HCT116 (cell line): ENCODE data around the gene NAA35. TPM values are rescaled to one million over a fixed set of nuclear protein-coding genes. Genes with fewer than 3 reads are reported as not detected.

Source experiments
- ATAC-seq: fragments of 200-7000 bp; cut with Tn5 transposase; 2 replicates; pipeline ENCODE4 v1.9.1; 2020; ENCODE audit warnings: mild to moderate bottlenecking, moderate library complexity
- BruUV-seq: library from RNA; stranded (reverse); fragments of 400-500 nt; replicated peaks from 2 replicates; lab custom pipeline; 2021; lab: Mats Ljungman, UMichigan
- CTCF ChIA-PET: fragments of 300-600 bp; sonication (Branson Sonifier 250); formaldehyde crosslinking; loops from one replicate; lab custom pipeline; 2021; ENCODE audit warnings: antibody characterized with exemption; lab: Charles Lee
- POLR2A ChIA-PET: fragments of 300-600, 350-600 bp; sonication (Branson Sonifier 250); formaldehyde crosslinking; loops from one replicate; lab custom pipeline; 2021; ENCODE audit warnings: antibody characterized with exemption; lab: Charles Lee
- RAD21 ChIA-PET, 2 experiments: fragments of 300-600 bp; sonication (Branson Sonifier 250); formaldehyde crosslinking; loops; one replicate each; lab custom pipeline; 2023; ENCODE audit warnings: low total read pairs in 2 of 2; ENCODE audit not compliant: uncharacterized antibody in 2 of 2, unreplicated experiment in 2 of 2, low non-redundant PET in 1 of 2; lab: Charles Lee
- DNase-seq: peaks from one replicate; pipeline ENCODE4 v3.0.0-alpha.2; 2010; ENCODE audit warnings: low read depth, low spot score
- H2AFZ ChIP-seq: fragments of 200-600 bp; shearing (Covaris generic), sonication (generic); 2 replicates; pipeline ENCODE4 v1.6.1; 2017; ENCODE audit warnings: low read depth, mixed run types, mixed read lengths, antibody characterized with exemption, low read length; ENCODE audit not compliant: poor library complexity, severe bottlenecking
- H3K27ac ChIP-seq: 2 replicates; pipeline ENCODE4 v1.5.1; 2012; ENCODE audit warnings: low read depth, low read length
- H3K27me3 ChIP-seq: fragments of 200-600 bp; sonication (generic); 2 replicates; pipeline ENCODE4 v1.6.1; 2016; ENCODE audit warnings: mixed run types, low read length, mixed read lengths; ENCODE audit not compliant: insufficient read depth
- H3K36me3 ChIP-seq, 2 experiments: fragments of 200-500 bp in 1 of 2; fragments of 200-600 bp in 1 of 2; sonication (Bioruptor generic) in 1 of 2; sonication (generic) in 1 of 2; 2 replicates each; pipeline versions ENCODE4 v1.5.1 to v1.6.1; 2014 to 2016; ENCODE audit warnings: low read length in 2 of 2, inconsistent platforms in 1 of 2, mixed read lengths in 1 of 2, mixed run types in 1 of 2; ENCODE audit not compliant: insufficient read depth in 2 of 2, control insufficient read depth in 1 of 2
- H3K4me1 ChIP-seq, 2 experiments: fragments of 200-600 bp in 1 of 2; sonication (generic) in 1 of 2; 2 replicates each; pipeline versions ENCODE4 v1.5.1 to v1.6.1; 2012 to 2017; ENCODE audit warnings: low read length in 2 of 2, inconsistent platforms in 1 of 2, mild to moderate bottlenecking in 1 of 2, mixed read lengths in 1 of 2, mixed run types in 1 of 2, moderate library complexity in 1 of 2; ENCODE audit not compliant: insufficient read depth in 2 of 2, control insufficient read depth in 1 of 2
- H3K4me2 ChIP-seq: fragments of 200-600 bp; sonication (generic); 2 replicates; pipeline ENCODE4 v1.6.1; 2017; ENCODE audit warnings: mixed run types, low read length, mixed read lengths
- H3K4me3 ChIP-seq, 2 experiments: fragments of 200-600 bp in 1 of 2; sonication (generic) in 1 of 2; replicated peaks in 1 of 2; 2 replicates each; pipeline ENCODE4 v1.5.1; 2011 to 2016; ENCODE audit warnings: low read length in 2 of 2, control low read depth in 1 of 2, low read depth in 1 of 2, mild to moderate bottlenecking in 1 of 2, mixed read lengths in 1 of 2, mixed run types in 1 of 2
- H3K79me2 ChIP-seq: fragments of 200-600 bp; sonication (generic); 2 replicates; pipeline ENCODE4 v1.6.1; 2017; ENCODE audit warnings: mild to moderate bottlenecking, mixed run types, low read length, moderate library complexity, mixed read lengths; ENCODE audit not compliant: insufficient read depth
- H3K9ac ChIP-seq: fragments of 200-600 bp; sonication (generic); 2 replicates; pipeline ENCODE4 v1.6.1; 2016; ENCODE audit warnings: low read length, mixed read lengths
- H3K9me2 ChIP-seq: fragments of 200-600 bp; sonication (generic), shearing (Covaris generic); 2 replicates; pipeline ENCODE4 v1.6.1; 2017; ENCODE audit warnings: mixed run types, mild to moderate bottlenecking, moderate library complexity; ENCODE audit not compliant: insufficient read depth
- H3K9me3 ChIP-seq, 2 experiments: fragments of 200-500 bp in 1 of 2; fragments of 200-600 bp in 1 of 2; sonication (Bioruptor generic) in 1 of 2; sonication (generic) in 1 of 2; 2 replicates each; pipeline ENCODE4 v1.6.1; 2014 to 2017; ENCODE audit warnings: low read length in 2 of 2, mixed read lengths in 2 of 2, inconsistent platforms in 1 of 2, low read depth in 1 of 2, mild to moderate bottlenecking in 1 of 2, mixed run types in 1 of 2, moderate library complexity in 1 of 2; ENCODE audit not compliant: control insufficient read depth in 1 of 2, insufficient read depth in 1 of 2
- H4K20me1 ChIP-seq: fragments of 200-600 bp; sonication (generic), shearing (Covaris generic); 2 replicates; pipeline ENCODE4 v1.6.1; 2017; ENCODE audit warnings: mixed run types, mild to moderate bottlenecking, moderate library complexity; ENCODE audit not compliant: insufficient read depth
- ATF3 ChIP-seq: IDR thresholded peaks from 2 replicates; pipeline ENCODE4 v1.6.1; 2012
- CEBPB ChIP-seq: IDR thresholded peaks from 2 replicates; pipeline ENCODE4 v1.6.1; 2012; ENCODE audit warnings: low read depth
- EGR1 ChIP-seq: IDR thresholded peaks from 2 replicates; pipeline ENCODE4 v1.6.1; 2012; ENCODE audit warnings: low read depth
- EZH2 ChIP-seq: fragments of 200-600 bp; sonication (generic); IDR thresholded peaks from 2 replicates; pipeline ENCODE4 v1.6.1; 2017; ENCODE audit warnings: antibody characterized with exemption, mixed run types
- EZH2phosphoT487 ChIP-seq: fragments of 200-600 bp; IDR thresholded peaks from 2 replicates; pipeline ENCODE4 v1.6.1; 2018; ENCODE audit warnings: antibody characterized with exemption, borderline replicate concordance
- POLR2AphosphoS5 ChIP-seq: IDR thresholded peaks from 2 replicates; pipeline ENCODE4 v1.6.1; 2011; ENCODE audit warnings: mild to moderate bottlenecking, low read depth, low read length, moderate library complexity
- RAD21 ChIP-seq: IDR thresholded peaks from 2 replicates; pipeline ENCODE4 v1.6.1; 2012; ENCODE audit warnings: low read depth, mild to moderate bottlenecking
- SIN3A ChIP-seq: IDR thresholded peaks from 2 replicates; pipeline ENCODE4 v1.6.1; 2012; ENCODE audit warnings: low read depth
- SP1 ChIP-seq: IDR thresholded peaks from 2 replicates; pipeline ENCODE4 v1.6.1; 2012; ENCODE audit warnings: low read depth
- SRF ChIP-seq: IDR thresholded peaks from 2 replicates; pipeline ENCODE4 v1.6.1; 2012; ENCODE audit warnings: low read depth
- TCF7L2 ChIP-seq: IDR thresholded peaks from 2 replicates; pipeline ENCODE4 v1.7.0; 2011; ENCODE audit warnings: borderline replicate concordance, inconsistent platforms; ENCODE audit not compliant: insufficient read depth, insufficient read length; ENCODE audit errors: extremely low read depth
- YY1 ChIP-seq: IDR thresholded peaks from 2 replicates; pipeline ENCODE4 v1.6.1; 2011; ENCODE audit warnings: low read length, low read depth, moderate library complexity, mild to moderate bottlenecking; ENCODE audit not compliant: insufficient replicate concordance; ENCODE audit errors: extremely low read depth
- ZFX ChIP-seq: fragments of 450-650 bp; IDR thresholded peaks from 2 replicates; pipeline ENCODE4 v1.6.1; 2017
- intact Hi-C: fragments of 100-400 bp; cut with micrococcal nuclease; formaldehyde crosslinking; loops from 2 replicates; pipeline ENCODE4 v1.10.0; 2022
- total RNA-seq: library from RNA; stranded (reverse); gene quantifications from one replicate; pipeline ENCODE4 v1.2.1, GENCODE V29; 2021; ENCODE audit not compliant: unreplicated experiment
- TF ChIP-seq, protein P1 (sequence below): IDR thresholded peaks from 2 replicates; pipeline ENCODE4 v1.6.1; 2012; ENCODE audit warnings: low read depth
- TF ChIP-seq, protein P2 (sequence below): IDR thresholded peaks from 2 replicates; pipeline ENCODE4 v1.6.1; 2012

The NAA35 gene
- total RNA-seq, 1 experiment from 2014 or later = 37.0 TPM

DNA sequence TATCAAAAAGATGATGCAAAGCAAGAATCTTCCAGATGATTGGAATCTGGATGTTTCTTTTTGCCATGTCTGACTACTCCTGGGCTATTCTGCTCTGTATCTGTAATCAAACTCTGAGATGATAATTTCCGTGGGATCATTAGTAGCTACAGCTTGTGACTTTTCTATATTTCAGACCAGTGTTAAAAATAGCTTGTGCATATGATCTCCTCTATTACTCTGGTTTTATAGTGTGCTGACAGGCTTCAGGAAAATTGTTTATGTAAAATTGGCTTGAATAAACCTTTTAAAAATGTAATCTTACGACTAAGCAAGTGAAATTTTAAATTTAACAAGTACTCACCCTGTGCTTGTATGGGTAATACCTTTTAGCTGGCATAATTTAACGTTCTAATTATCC lies 40.4 kb downstream of the NAA35 start:
- Histone ChIP-seq H3K4me1 (no peaks in the 10 kb centered on the region), H3K36me3 (peaks cover 16 to 44% of the 10 kb centered on the region in 2 experiments; a peak in 3 of 4 replicates), H4K20me1 (no peaks in the 10 kb centered on the region), H3K79me2 (no peaks in the 10 kb centered on the region), H2AFZ (no peak overlapping the region), H3K4me3 (no peak overlapping the region), H3K27me3 (no peaks in the 10 kb centered on the region), H3K9me3 (no peaks in the 10 kb centered on the region), H3K27ac (no peak overlapping the region), H3K9me2 (no peaks in the 10 kb centered on the region), H3K9ac (no peak overlapping the region), H3K4me2 (no peak overlapping the region)
- no peak for TF ChIP-seq SRF
- TF ChIP-seq, protein P1, sequence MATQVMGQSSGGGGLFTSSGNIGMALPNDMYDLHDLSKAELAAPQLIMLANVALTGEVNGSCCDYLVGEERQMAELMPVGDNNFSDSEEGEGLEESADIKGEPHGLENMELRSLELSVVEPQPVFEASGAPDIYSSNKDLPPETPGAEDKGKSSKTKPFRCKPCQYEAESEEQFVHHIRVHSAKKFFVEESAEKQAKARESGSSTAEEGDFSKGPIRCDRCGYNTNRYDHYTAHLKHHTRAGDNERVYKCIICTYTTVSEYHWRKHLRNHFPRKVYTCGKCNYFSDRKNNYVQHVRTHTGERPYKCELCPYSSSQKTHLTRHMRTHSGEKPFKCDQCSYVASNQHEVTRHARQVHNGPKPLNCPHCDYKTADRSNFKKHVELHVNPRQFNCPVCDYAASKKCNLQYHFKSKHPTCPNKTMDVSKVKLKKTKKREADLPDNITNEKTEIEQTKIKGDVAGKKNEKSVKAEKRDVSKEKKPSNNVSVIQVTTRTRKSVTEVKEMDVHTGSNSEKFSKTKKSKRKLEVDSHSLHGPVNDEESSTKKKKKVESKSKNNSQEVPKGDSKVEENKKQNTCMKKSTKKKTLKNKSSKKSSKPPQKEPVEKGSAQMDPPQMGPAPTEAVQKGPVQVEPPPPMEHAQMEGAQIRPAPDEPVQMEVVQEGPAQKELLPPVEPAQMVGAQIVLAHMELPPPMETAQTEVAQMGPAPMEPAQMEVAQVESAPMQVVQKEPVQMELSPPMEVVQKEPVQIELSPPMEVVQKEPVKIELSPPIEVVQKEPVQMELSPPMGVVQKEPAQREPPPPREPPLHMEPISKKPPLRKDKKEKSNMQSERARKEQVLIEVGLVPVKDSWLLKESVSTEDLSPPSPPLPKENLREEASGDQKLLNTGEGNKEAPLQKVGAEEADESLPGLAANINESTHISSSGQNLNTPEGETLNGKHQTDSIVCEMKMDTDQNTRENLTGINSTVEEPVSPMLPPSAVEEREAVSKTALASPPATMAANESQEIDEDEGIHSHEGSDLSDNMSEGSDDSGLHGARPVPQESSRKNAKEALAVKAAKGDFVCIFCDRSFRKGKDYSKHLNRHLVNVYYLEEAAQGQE = no peak
- no peak for TF ChIP-seq RAD21
- TF ChIP-seq SIN3A = no peak
- TF ChIP-seq, protein P2, sequence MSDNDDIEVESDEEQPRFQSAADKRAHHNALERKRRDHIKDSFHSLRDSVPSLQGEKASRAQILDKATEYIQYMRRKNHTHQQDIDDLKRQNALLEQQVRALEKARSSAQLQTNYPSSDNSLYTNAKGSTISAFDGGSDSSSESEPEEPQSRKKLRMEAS = no peak
- no peak for TF ChIP-seq YY1
- TF ChIP-seq EZH2 = no peak
- no peak for TF ChIP-seq CEBPB
- no peak for TF ChIP-seq ATF3
- no peak for TF ChIP-seq TCF7L2
- TF ChIP-seq ZFX = no peak
- no peak for TF ChIP-seq EZH2phosphoT487
- no peak for TF ChIP-seq POLR2AphosphoS5
- TF ChIP-seq SP1 = no peak
- no peak for TF ChIP-seq EGR1
- BruUV-seq = no TSS peak
- ATAC-seq (no peak), DNase-seq (no peak)
- CTCF ChIA-PET = interaction anchor here (0.8 kb wide), 1 partner anchor 92 kb away, joined by 3 read pairs; no protein-coding TSS in a partner anchor
- intact Hi-C loops = no loop called here
- POLR2A ChIA-PET = no interaction called here
- RAD21 ChIA-PET = no interaction called here
